Neuronal stem cell (in vitro differentiated cells): ENCODE data around the gene ENTR1.

Experiments used
- DNase-seq: peaks from one replicate; pipeline ENCODE4 v3.0.0-alpha.2; 2013; ENCODE audit warnings: low spot score
- H2AFZ ChIP-seq: one replicate; pipeline ENCODE4 v1.6.1; 2013; ENCODE audit warnings: mild to moderate bottlenecking, low read length, inconsistent platforms
- H2AK5ac ChIP-seq: 2 replicates; pipeline ENCODE4 v1.6.1; 2013; ENCODE audit warnings: low read depth, mild to moderate bottlenecking, inconsistent platforms, low read length, moderate library complexity, mixed read lengths
- H2BK120ac ChIP-seq: 2 replicates; pipeline ENCODE4 v1.6.1; 2013; ENCODE audit warnings: low read depth, mild to moderate bottlenecking, inconsistent platforms, low read length, moderate library complexity, mixed read lengths
- H2BK12ac ChIP-seq: one replicate; pipeline ENCODE4 v1.6.1; 2013; ENCODE audit warnings: low read length, inconsistent platforms
- H2BK15ac ChIP-seq: 2 replicates; pipeline ENCODE4 v1.6.1; 2013; ENCODE audit warnings: mild to moderate bottlenecking, low read length, inconsistent platforms, mixed read lengths
- H2BK5ac ChIP-seq: one replicate; pipeline ENCODE4 v1.6.1; 2013; ENCODE audit warnings: inconsistent platforms, mild to moderate bottlenecking, low read length, moderate library complexity
- H3K14ac ChIP-seq: one replicate; pipeline ENCODE4 v1.6.1; 2013; ENCODE audit warnings: low read length, inconsistent platforms
- H3K18ac ChIP-seq: 2 replicates; pipeline ENCODE4 v1.6.1; 2013; ENCODE audit warnings: low read length, inconsistent platforms
- H3K23ac ChIP-seq: 2 replicates; pipeline ENCODE4 v1.6.1; 2013; ENCODE audit warnings: low read depth, mild to moderate bottlenecking, mixed read lengths, low read length, inconsistent platforms; ENCODE audit not compliant: poor library complexity
- H3K27ac ChIP-seq: replicated peaks from 3 replicates; pipeline ENCODE4 v1.5.1; 2013; ENCODE audit warnings: low read length, inconsistent platforms
- H3K27me3 ChIP-seq, 3 experiments: 2 replicates each; pipeline ENCODE4 v1.6.1; 2013; ENCODE audit warnings: low read length in 3 of 3, mild to moderate bottlenecking in 2 of 3, inconsistent platforms in 1 of 3, low read depth in 1 of 3, mixed read lengths in 1 of 3, moderate library complexity in 1 of 3; ENCODE audit not compliant: control insufficient read depth in 3 of 3, insufficient read depth in 3 of 3
- H3K36me3 ChIP-seq, 2 donors: replicated peaks in 1 of 2; 2 replicates each; pipeline ENCODE4 v1.6.1; 2013; ENCODE audit warnings: low read length in 2 of 2; ENCODE audit not compliant: control insufficient read depth in 2 of 2, insufficient read depth in 2 of 2
- H3K4ac ChIP-seq: 2 replicates; pipeline ENCODE4 v1.6.1; 2013; ENCODE audit warnings: inconsistent platforms, mild to moderate bottlenecking, low read length, moderate library complexity
- H3K4me1 ChIP-seq, 2 donors: 1 replicate in 1 of 2; 2 replicates in 1 of 2; pipeline ENCODE4 v1.6.1; 2013; ENCODE audit warnings: low read length in 2 of 2, low read depth in 1 of 2; ENCODE audit not compliant: control insufficient read depth in 2 of 2, insufficient read depth in 1 of 2
- H3K4me2 ChIP-seq: one replicate; pipeline ENCODE4 v1.6.1; 2013; ENCODE audit warnings: mild to moderate bottlenecking, low read length, inconsistent platforms; ENCODE audit not compliant: insufficient read depth, poor library complexity, severe bottlenecking
- H3K4me3 ChIP-seq, 2 donors: 2 replicates each; pipeline ENCODE4 v1.5.1; 2013; ENCODE audit warnings: low read length in 2 of 2, mild to moderate bottlenecking in 2 of 2, inconsistent platforms in 1 of 2, moderate library complexity in 1 of 2
- H3K79me1 ChIP-seq: one replicate; pipeline ENCODE4 v1.6.1; 2013; ENCODE audit warnings: low read depth, mild to moderate bottlenecking, inconsistent platforms, low read length, moderate library complexity
- H3K9ac ChIP-seq: one replicate; pipeline ENCODE4 v1.6.1; 2013; ENCODE audit warnings: mild to moderate bottlenecking, low read depth, low read length, inconsistent platforms; ENCODE audit not compliant: poor library complexity
- H3K9me3 ChIP-seq, 2 donors: replicated peaks in 1 of 2; 2 replicates each; pipeline versions ENCODE3 to v1.6.1; 2013; ENCODE audit warnings: low read length in 2 of 2, mild to moderate bottlenecking in 2 of 2, inconsistent platforms in 1 of 2, low read depth in 1 of 2, mixed read lengths in 1 of 2, moderate library complexity in 1 of 2; ENCODE audit not compliant: control insufficient read depth in 2 of 2, insufficient read depth in 1 of 2
- H4K8ac ChIP-seq: one replicate; pipeline ENCODE4 v1.6.1; 2013; ENCODE audit warnings: low read depth, mild to moderate bottlenecking, inconsistent platforms, low read length, moderate library complexity
- H4K91ac ChIP-seq: one replicate; pipeline ENCODE4 v1.6.1; 2013; ENCODE audit warnings: low read length, low read depth, mild to moderate bottlenecking, inconsistent platforms; ENCODE audit not compliant: poor library complexity
- WGBS, 2 donors: extraction: QIAGEN DNeasy Blood & Tissue Kit; methylation state at CpG; one replicate each; pipeline ENCODE4 v1.1.7; 2013; ENCODE audit warnings: missing lambda C conversion rate in 2 of 2, mixed read lengths in 1 of 2; ENCODE audit not compliant: insufficient read length in 2 of 2, insufficient replicate concordance in 1 of 2; ENCODE audit errors: extremely low coverage in 2 of 2; 5-methylcytosine and 5-hydroxymethylcytosine counted together

The ENTR1 gene

DNA sequence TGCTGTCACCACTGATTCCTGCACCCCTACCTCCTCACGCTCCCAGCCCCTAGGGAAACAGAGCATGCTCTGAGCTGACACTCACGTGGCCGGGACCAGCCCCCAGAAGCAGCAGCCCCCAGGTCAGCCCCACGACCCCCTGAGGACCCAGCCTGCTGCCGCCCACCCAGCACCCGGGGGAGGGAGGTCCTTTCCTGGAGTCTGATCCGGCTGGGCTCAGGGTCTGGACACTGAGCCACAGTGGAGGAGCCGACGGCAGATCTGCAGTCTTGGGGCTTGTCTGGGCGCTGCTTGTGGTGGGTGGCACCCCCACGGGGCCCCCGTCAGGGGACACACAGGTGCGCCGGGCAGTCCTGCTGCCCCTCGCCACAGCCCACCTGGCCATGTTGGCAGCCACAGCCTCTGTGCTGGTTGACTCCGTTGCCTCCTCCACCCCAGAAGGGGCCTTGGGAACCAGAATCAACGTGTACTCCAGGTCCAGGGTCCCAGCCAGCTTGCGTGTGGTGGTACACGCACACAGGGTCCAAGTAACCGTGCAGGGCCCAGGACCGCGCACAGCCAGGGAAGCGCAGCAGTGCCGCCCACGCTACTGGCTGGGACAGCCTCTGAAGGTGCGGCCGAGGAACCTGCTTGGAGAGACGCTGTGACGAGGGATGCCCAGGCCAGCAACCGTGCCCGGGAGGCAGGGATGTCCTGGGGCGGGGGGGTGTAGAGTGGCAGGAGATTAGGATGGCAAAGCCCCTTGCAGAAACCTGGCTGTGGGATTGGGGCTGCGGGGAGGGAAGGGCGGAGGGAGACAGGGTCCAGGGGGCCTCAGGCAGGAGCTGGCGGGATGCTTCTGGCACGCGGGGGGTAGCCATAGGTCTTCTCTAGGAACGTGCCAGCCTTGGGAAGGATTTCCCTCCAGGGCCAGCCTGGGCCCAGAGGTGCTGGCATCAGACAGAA is 50.4 kb downstream of the ENTR1 start:
- H3K18ac ChIP-seq: peak overlapping the region; percentile 76
- no peak overlapping the region for H3K4me3 ChIP-seq
- H3K79me1 ChIP-seq: peaks cover 13% of the 10 kb centered on the region
- peaks cover 0 to 3% of the 10 kb centered on the region in 2 donors for H3K9me3 ChIP-seq
- H2AFZ ChIP-seq: no peak overlapping the region
- peak overlapping the region; percentile 65 for H4K8ac ChIP-seq
- H3K27ac ChIP-seq: no peak overlapping the region
- peak overlapping the region; percentile 72 for H4K91ac ChIP-seq
- H3K4me1 ChIP-seq: peaks cover 6 to 7% of the 10 kb centered on the region in 2 donors
- DNase-seq: no peak
- peaks cover 0 to 2% (median 0%) of the 10 kb centered on the region in 3 experiments for H3K27me3 ChIP-seq
- H2BK120ac ChIP-seq: no peak overlapping the region
- H3K23ac ChIP-seq: peak overlapping the region; percentile 85
- no peak overlapping the region for H2BK5ac ChIP-seq
- H3K36me3 ChIP-seq: peaks cover 6 to 41% of the 10 kb centered on the region in 2 donors
- peak overlapping the region; percentile 66 for H3K4ac ChIP-seq
- no peak overlapping the region for H2BK12ac ChIP-seq
- H2AK5ac ChIP-seq: no peak overlapping the region
- H3K14ac ChIP-seq: peak overlapping the region; percentile 38
- no peak overlapping the region for H2BK15ac ChIP-seq
- H3K9ac ChIP-seq: peak overlapping the region; percentile 60
- H3K4me2 ChIP-seq: no peak overlapping the region
- WGBS, 2 donors: no CpG with 5 or more reads among the region's 38 CpGs

DNA sequence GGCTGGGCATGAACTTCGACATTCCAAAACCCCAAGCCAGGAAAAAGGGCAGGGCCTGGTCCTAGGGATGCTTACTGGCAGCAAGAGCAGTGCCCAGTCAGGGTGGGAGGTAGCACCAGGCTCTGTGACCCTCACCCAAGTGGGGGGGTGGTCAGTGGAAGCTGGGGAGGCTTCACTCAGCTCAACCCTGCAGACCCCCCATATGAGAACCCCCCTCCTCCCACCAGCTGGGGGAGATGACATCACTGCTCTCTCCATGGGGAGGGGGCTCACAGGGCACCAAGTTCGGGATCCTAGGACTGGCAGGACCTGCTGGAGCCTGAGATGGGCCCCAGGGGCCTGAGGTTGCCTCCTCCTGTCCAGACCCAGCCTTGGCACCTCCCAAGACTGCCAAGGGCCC is 51.5 kb downstream of the ENTR1 start:
- no peak for DNase-seq
- no peak overlapping the region for H3K27ac ChIP-seq
- H2BK5ac ChIP-seq: no peak overlapping the region
- no CpG with 5 or more reads among the region's 2 CpGs for WGBS, 2 donors
- peaks cover 11% of the 10 kb centered on the region for H3K79me1 ChIP-seq
- no peak overlapping the region for H2BK12ac ChIP-seq
- H4K8ac ChIP-seq: no peak overlapping the region
- no peak overlapping the region for H4K91ac ChIP-seq
- no peak overlapping the region for H2AFZ ChIP-seq
- no peak overlapping the region for H3K4ac ChIP-seq
- no peak overlapping the region for H3K4me2 ChIP-seq
- no peak overlapping the region for H2BK15ac ChIP-seq
- peaks cover 6 to 38% of the 10 kb centered on the region in 2 donors for H3K36me3 ChIP-seq
- H3K27me3 ChIP-seq: peaks cover 0 to under 1% (median 0%) of the 10 kb centered on the region in 3 experiments
- H3K14ac ChIP-seq: no peak overlapping the region
- no peak overlapping the region for H2BK120ac ChIP-seq
- no peak overlapping the region for H3K23ac ChIP-seq
- no peak overlapping the region for H2AK5ac ChIP-seq
- peaks cover 0 to 2% of the 10 kb centered on the region in 2 donors for H3K9me3 ChIP-seq
- H3K9ac ChIP-seq: no peak overlapping the region
- no peak overlapping the region for H3K4me3 ChIP-seq
- no peak overlapping the region for H3K18ac ChIP-seq
- H3K4me1 ChIP-seq: peaks cover 5% of the 10 kb centered on the region in 2 donors

DNA sequence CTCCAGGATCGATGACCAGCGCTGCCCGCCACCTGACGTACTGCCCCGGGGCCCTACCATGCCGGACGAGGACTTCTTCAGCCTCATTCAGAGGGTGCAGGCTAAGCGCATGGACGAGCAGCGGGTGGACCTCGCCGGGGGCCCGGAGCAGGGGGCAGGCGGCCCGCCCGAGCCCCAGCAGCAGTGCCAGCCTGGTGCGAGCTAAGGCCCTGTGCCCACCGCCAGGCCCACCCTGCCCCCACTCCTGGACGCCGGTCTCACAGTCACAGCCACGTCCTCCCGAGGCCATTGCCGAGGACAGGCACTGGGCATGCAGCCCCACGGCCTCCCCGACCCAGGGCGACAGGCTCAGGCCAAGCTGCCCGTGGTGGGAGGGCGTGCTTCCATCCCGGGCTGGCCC is 52.4 kb downstream of the ENTR1 start:
- no peak overlapping the region for H3K14ac ChIP-seq
- no peak overlapping the region for H3K4me3 ChIP-seq
- no peak for DNase-seq
- H2BK15ac ChIP-seq: no peak overlapping the region
- no peak overlapping the region for H3K18ac ChIP-seq
- no peak overlapping the region for H3K9ac ChIP-seq
- H3K36me3 ChIP-seq: peaks cover 6 to 38% of the 10 kb centered on the region in 2 donors
- no peak overlapping the region for H3K4ac ChIP-seq
- no peak overlapping the region for H4K91ac ChIP-seq
- no peak overlapping the region for H3K4me2 ChIP-seq
- no peak overlapping the region for H2AFZ ChIP-seq
- H3K27ac ChIP-seq: no peak overlapping the region
- H2AK5ac ChIP-seq: no peak overlapping the region
- H3K4me1 ChIP-seq: peaks cover 2 to 3% of the 10 kb centered on the region in 2 donors
- no peak overlapping the region for H4K8ac ChIP-seq
- H3K27me3 ChIP-seq: no peaks in the 10 kb centered on the region
- no peak overlapping the region for H2BK5ac ChIP-seq
- peaks cover 9% of the 10 kb centered on the region for H3K79me1 ChIP-seq
- peak overlapping the region; percentile 27 for H3K23ac ChIP-seq
- no peak overlapping the region for H2BK120ac ChIP-seq
- H2BK12ac ChIP-seq: no peak overlapping the region
- WGBS, 2 donors: no CpG with 5 or more reads among the region's 29 CpGs
- H3K9me3 ChIP-seq: no peaks in the 10 kb centered on the region

DNA sequence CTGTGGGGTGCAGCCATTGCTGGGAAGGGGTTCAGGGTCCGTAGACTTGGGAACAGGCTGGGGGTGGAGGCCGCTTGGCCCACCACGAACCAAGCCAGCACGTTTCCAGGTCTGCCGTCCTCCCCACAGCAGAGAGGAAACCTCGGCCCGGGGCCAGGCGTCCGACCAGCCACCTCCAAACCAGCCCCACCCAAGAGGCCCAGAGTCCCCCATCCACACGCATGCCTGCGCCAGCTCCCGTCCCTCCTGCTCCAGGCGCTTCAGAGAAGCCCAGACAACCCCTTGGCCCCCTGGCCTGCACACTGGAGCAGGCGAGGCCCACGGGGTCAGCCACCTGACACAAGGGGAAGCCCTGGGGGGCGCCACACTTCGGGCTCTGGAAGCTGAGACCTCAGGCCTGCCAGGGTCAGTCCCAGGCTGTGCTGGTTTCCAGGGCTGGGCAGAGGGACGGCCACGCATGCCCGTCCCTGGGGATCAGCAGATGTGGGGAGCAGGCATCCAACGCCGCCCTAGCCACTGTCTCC is 53.1 kb downstream of the ENTR1 start:
- no peak overlapping the region for H3K27ac ChIP-seq
- no peak for DNase-seq
- no peak overlapping the region for H3K18ac ChIP-seq
- H3K4me3 ChIP-seq: no peak overlapping the region
- H3K9me3 ChIP-seq: no peaks in the 10 kb centered on the region
- no peak overlapping the region for H2AFZ ChIP-seq
- no peak overlapping the region for H4K8ac ChIP-seq
- H2BK5ac ChIP-seq: no peak overlapping the region
- H4K91ac ChIP-seq: no peak overlapping the region
- H3K4ac ChIP-seq: no peak overlapping the region
- no peaks in the 10 kb centered on the region for H3K27me3 ChIP-seq
- H3K14ac ChIP-seq: no peak overlapping the region
- WGBS, 2 donors: no CpG with 5 or more reads among the region's 22 CpGs
- no peak overlapping the region for H2BK120ac ChIP-seq
- no peak overlapping the region for H3K9ac ChIP-seq
- peaks cover 10% of the 10 kb centered on the region for H3K79me1 ChIP-seq
- H3K4me1 ChIP-seq: no peaks in the 10 kb centered on the region
- no peak overlapping the region for H2BK15ac ChIP-seq
- H3K4me2 ChIP-seq: no peak overlapping the region
- no peak overlapping the region for H3K23ac ChIP-seq
- peaks cover 6 to 38% of the 10 kb centered on the region in 2 donors for H3K36me3 ChIP-seq
- no peak overlapping the region for H2AK5ac ChIP-seq
- H2BK12ac ChIP-seq: no peak overlapping the region
